HG03097 (cell line): ENCODE measurements around the gene C9.
"Not testable (repeated sequence)": the region's sequence is repeated elsewhere in the genome, so short reads cannot be mapped to it uniquely, and the experiment has no call there.

Source experiments
- ATAC-seq: cut with Tn5 transposase; IDR thresholded peaks from one replicate; pipeline ENCODE4 v1.9.1; 2021; ENCODE audit not compliant: unreplicated experiment, low FRiP score

The C9 gene

DNA sequence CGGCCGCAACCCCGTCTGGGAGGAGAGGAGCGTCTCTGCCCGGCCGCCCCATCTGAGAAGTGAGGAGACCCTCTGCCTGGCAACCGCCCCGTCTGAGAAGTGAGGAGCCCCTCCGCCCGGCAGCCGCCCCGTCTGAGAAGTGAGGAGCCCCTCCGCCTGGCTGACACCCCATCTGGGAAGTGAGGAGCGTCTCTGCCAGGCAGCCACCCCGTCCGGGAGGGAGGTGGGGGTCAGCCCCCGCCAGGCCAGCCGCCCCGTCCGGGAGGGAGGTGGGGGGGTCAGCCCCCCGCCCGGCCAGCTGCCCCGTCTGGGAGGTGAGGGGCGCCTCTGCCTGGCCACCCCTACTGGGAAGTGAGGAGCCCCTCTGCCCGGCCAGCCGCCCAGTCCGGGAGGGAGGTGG is 30.0 kb downstream of the C9 start:
- not testable (repeated sequence) for ATAC-seq

DNA sequence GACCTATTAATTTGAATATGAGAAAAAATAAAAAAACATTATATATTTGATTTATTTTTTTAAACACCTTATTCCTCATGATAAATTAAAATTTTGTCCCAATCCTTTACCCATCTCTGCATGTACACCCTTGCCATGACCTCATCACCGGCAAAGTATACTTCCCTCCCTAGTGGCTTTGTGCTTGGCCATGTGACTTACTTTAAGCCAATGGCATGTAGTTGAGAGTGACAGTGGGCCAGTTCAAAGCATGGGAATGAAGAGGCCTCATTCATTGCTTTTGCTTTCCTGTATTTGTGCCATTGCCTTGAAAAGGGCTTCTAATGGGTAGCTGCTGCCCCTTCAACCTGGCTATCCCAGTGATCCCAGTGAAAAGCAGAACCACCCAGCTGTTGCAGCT is 31.2 kb downstream of the C9 start:
- ATAC-seq: no peak

DNA sequence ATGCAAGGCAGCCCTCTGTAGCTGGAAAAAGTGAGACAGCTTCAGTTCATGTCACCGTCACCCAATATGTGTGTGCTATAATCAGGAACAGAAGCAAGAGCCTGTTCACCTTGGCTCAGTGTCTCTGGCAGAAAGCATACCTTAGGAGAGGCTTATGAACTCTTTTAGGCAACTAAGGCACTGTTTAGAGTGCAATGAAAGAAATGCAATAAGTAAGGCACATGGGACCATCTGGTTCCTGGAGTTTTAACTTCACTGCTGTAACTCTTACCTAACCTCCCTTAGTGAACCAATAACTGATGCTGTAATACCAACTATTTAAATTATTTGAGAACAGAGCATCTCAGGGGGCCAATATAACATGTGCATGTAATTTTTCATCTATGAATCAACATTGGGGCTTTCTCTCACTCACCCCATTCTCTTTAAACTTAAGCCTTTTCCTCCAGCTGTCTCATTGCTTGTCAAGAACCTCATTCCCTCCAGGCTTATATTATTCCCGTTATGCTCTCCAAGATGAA is 32.4 kb downstream of the C9 start:
- no peak for ATAC-seq

DNA sequence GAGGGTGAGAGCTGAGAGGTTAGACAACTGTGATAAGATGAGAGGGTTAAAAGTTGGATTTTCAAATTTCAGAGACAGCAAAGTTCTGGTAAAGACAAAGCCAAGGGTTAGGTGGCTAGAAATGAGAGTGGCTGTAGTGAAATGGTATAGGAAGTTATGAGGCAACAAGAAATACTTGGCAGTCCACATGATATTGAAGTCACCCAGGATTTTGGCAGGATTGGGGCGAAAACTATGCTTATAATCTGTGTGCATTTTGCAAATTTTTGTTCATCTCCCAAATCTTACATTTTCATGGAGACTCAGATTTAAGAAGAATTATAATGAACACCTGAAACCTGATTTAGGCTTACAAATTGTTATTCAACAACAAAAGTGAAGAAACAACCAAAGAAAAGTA is 35.6 kb downstream of the C9 start:
- ATAC-seq: no peak

DNA sequence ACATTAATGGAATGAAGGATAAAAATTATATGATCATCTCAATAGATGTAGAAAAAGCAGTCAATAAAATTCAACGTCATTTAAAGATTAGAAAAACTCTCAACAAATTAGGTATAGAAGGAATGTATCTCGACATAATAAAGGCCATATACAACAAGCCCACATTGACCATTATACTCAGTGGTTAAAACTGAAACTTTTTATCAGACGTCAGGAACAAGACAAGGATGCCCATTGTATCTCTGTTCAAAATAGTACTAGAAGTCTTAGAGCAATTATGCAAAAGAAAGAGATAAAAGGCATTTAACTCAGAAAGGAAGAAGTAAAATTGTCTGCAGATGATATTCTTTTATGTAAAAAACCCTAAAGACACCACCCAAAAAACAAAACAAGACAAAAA is 40.8 kb downstream of the C9 start:
- no peak for ATAC-seq

DNA sequence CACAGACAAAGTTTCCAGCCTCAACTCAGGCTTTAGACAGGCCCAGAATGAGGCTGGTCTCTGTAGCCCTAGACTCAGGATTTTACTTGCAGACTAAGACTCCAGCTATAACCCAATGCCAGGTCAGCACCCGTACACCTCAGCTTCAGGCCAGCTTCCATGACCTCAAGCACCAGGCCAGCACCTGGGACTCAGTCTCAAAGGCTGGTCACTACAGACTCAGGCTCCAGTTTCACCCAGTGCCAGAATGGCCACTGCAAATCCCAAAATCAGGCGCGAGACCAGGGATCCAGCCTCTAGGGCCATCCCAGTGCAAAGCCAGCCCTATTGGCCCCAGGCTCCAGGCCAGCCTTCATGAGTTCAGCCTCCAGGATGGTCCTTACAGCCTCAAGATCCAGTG is 44.9 kb downstream of the C9 start:
- ATAC-seq: no peak

DNA sequence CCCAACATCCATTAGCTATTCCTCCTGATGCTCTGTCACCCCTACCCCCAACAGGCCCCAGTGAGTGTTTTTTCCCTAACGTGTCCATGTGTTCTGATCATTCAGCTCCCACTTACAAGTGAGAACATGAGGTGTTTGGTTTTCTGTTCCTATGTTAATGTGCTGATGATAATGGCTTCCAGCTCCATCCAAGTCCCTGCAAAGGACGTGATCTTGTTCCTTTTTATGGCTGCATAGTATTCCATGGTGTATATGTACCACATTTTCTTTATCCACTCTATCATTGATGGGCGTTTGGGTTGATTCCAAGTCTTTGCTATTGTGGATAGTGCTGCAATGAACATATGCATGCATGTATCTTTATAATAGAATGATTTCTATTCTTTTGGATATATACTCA is 47.8 kb downstream of the C9 start:
- ATAC-seq: not testable (repeated sequence)

DNA sequence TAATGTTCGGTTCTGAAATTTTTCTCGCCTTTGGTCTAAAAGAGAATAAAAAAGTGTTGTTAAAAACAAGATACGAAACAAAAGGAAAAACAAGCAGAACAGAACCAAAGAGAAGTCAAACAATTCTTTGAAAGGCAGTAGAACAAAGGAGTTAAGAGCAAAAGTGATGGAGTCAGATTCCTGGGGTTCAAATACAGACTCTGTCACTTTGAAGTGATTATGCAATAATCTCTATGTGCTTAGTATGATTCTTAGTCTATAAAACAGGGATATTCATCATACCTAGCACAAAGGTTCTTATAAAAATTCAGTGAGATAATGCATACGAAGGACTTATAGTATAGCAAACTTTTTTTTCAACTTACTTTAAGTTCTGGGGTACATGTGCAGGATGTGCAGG is 48.3 kb downstream of the C9 start:
- no peak for ATAC-seq

DNA sequence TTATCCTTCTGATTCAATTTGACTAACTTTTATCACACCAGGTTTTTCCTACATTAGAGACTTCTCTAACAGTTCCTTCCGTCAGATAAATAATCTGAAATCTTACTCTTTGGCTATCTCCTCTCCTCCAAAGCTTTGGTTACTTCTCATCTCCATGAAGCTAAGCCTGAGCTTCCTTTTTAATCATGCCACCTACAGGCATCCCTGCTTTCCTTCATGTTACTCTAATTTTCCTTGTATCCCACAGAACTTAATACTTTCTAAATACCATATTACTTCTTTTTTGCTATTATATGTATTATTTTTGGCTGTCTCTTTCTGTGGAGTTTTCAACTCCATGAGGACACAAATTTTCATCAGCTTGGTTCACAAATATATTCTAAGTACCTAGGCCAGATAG is 49.7 kb downstream of the C9 start:
- ATAC-seq: no peak

DNA sequence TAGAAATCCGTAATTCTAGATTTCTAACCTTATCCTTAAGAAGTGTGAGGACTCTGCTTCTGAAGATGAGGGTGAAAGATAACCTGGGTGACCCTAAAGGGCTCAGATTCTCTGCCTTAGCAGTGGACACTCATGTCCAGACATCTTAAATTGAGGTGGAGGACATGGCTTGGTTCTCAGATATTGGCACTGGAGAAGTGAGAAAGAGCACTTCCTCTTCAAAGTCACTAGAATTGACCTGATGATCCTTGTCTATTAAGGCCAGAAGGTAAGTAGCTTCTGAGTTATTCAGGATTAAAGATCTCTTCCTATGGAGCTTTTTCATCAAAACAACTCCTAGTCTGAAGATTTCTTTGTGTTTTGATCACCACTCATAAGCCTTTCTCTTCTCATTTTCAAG is 54.8 kb downstream of the C9 start:
- no peak for ATAC-seq

DNA sequence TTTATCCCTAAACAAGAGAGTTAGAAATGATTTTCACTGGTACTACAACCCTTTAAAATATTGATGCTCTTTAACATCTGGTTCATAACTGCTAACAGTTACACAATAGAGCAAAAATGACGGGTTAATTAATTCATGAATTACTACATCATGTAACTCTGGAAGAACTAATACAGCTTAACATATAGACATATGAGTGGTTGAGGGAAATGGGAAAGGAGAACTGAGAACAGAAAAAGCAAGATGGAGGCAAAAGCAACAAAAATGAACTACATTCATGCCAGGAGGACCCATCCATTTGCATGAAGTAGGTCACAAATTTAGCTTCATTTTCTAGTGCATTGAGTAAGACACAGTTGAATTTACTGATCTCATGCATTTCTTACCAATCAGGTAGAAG is 61.8 kb downstream of the C9 start:
- no peak for ATAC-seq

DNA sequence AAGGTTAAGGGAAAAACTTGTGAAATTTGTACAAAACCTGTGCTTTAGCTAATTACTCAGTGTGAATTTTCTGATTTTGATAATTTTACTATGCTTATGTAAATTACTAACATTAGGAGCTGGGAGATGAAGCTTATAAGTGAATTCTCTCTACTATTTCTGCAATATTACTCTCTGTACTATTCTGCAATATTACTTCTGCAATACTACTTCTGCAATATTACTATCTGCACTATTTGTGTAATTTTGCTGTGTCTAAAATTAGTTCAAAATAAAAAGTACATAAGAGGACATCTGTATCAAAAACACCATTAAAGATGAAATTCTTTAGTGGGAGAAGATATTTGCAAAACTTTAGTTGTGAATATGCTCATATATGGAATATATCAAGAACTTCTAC is 62.9 kb downstream of the C9 start:
- no peak for ATAC-seq

DNA sequence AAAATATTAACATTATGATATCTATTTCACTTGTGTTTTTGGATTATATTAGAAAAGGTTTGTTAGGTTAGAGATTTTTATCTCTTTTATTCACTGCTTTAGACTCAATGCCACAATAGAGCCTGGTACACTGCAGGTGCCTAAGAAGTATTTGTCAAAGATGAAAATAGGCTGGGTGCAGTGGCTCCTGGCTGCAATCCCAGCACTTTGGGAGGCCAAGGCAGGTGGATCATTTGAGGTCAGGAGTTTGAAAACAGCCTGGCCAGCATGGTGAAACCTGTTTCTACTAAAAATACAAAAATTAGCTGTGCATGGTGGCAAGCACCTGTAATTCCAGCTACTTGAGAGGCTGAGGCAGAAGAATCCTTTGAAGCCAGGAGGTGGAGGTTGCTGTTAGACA is 64.3 kb downstream of the C9 start:
- no peak for ATAC-seq

DNA sequence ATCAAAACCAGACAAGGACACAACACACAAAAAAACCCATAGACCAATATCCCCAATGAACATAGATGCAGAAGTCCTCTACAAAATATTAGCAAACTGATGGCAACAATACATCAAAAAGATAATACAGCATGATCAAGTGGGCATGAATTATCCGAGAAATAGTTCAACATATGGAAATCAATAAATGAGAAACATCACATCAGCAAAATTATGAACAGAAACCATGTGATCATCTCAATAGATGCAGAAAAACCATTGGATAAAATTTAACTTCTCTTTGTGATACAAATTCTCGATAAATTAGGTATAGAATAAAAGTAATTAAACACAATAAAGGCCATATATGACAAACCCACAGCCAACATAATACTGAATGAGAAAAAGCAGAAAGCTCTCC is 69.6 kb downstream of the C9 start:
- ATAC-seq: no peak

DNA sequence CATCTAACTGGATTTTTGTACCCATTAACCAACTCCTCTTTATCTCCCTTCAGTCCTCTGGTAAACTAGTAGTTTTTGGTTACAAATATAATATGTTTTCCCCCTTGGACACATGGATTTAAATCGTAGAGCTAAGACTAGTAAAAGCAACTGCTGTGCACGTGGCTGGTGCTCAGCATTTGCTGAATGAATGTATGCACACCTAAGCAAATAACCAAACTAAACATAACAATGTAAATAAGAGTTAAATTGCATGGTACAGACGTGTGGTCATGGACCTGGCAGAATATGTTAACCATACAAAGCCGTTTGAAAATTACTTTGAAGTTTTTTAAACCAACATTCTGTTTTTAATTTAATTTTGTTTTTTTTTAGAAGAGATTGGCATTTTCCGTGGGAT is 79.7 kb downstream of the C9 start:
- no peak for ATAC-seq

DNA sequence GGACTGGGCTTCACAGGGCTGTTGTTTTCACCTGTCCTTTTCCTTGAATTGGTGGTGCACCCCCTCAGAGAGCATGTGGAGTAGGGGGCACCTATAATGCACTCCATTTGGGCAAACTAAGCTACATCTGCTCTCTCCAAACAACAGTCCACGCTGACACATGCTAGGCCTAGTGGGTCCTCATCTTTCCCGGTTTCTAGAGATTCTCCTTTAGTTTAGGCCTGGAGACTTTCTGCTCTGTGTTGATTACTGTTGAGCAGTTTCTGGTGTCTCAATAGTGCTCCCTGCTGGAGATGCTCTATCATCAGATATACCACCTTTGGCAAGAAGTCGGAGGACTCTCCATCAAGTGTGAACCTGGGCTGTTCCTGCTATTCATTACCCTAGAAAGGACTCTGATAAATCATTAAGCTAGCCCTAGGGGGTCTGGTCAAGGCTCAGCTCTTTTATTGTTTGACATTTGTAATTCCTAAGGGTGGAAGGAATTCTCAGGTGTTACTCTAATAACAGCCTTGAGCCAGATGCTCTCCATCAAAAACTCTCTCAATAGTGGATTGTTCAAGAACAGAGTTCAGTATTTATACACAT is 81.0 kb downstream of the C9 start:
- ATAC-seq: peak; percentile 87

DNA sequence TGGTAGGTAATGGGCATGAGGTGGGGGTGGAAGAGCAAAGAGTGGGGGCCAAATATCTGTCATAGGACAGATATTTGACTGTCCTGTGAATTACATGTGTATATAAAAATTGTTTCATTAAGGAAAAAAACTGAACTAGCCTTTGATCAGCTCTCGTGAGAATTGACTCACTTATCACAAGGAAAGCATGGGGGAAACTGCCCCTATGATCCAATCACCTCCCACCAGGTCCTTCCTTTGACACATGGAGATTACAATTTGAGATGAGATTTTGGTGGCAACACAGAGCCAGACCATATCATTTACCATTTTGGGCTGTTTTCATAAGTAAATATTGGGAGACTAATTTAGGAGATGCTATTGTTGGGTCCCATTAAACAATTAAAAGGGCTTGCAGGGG is 81.7 kb downstream of the C9 start:
- no peak for ATAC-seq

DNA sequence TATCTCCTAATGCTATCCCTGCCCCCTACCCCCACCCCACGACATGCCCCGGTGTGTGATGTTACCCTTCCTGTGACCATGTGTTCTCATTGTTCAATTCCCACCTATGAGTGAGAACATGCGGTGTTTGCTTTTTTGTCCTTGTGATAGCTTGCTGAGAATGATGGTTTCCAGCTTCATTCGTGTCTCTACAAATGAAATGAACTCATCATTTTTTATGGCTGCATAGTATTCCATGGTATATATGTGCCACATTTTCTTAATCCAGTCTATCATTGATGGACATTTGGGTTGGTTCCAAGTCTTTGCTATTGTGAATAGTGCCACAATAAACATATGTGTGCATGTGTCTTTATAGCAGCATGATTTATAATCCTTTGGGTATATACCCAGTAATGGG is 88.4 kb downstream of the C9 start:
- not testable (repeated sequence) for ATAC-seq

DNA sequence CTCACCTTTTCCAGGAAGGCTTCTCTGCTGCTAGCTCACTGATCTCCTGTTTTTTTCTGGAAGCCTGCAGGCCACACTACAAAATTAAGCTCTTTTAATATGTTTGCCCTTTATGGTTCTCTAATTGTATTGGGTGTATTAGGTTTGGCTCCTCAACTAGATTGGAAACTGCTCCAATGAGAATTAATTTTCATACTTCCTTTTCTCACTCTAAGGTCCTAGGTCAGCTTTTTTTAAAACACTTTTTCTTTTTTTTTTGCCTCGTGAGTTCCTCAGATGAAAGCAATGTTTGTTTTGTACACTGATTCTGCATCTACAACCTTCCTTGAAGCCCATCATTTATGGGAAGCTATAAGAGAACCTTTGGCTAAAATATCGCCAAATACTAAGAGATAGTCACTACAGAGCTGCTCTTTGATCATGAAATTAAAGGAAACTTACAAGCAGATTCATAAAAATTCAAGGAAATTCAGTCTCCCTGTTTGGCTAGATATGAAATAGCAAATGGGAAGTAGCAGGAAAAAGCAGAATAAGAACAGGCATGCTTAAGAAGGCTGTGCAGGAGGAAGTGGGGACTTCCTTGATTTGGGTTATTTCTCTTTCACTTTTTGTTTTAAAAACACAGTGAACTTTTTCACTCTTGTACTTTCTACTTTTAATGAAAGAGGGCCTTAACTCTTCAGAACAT is 89.8 kb downstream of the C9 start:
- ATAC-seq: peak; percentile 85

DNA sequence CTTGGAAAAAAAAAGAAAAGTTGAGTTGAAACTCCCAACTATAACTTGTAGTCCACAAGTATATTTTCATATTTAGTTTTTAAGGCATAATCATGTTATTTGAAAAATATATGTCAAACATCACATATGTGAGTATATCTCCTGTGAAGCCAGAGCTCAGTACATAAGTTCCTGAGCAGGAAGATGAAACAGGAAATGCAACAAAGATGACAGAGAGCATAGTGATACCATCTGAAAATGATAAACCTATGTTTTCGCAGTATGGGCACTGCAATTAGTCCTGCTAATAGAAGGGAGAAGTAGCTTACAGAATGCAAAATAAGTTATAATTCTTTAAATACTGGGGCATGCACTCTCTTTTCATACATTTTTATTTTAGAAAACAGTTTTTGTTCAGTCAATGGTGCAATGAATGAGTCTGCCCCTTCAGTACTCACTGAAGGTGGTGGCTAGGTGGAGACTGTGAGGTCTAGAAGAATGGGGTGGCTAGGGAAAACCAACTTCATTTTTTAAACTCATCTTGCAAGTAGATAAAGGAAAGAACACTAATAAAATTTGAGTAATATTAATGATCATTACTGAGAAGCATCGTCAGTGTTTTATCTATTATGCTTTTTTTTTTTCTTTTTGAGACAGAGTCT is 90.9 kb downstream of the C9 start:
- ATAC-seq: no peak

DNA sequence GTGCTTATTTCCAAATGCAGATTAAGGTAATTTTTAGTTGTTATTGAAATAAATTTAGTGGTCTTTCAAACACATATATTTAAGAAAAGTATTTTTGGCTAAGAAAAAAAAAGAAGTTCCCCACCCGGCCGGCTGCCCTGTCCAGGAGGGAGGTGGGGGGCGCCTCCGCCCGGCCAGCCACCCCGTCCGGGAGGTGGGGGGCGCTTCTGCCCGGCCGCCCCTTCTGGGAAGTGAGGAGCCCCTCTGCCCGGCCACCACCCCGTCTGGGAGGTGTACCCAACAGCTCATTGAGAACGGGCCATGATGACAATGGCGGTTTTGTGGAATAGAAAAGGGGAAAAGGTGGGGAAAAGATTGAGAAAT is 91.4 kb downstream of the C9 start:
- ATAC-seq: not testable (repeated sequence)

DNA sequence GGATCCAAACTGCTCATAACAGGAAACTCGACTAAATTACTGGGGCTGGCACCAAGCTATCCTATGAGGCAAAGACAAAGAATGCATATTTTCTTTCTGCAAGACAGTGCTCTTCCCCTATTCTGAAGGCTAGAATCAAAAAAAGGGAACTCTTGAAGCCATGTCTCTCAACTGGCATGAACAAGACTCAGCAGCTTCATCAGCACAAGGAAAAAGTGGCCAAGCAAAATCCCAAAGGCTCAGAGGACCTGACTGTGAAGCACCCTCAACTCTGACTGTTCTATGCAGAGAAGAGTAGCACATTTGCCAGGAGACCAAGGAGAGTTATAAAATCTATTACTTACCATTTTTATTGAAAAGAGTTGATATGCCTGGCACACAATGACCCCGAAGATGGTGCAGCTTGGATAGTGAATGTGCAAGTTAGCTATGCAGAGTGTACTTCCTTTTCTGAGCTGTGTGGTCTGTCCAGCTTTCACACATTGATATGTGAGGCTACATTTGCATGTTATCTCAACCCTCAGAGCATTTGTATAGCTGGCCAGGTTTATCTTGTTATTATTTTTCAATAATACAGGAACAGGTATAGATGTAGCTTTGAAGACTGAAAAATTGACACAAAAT is 94.0 kb downstream of the C9 start:
- ATAC-seq: peak; percentile 72
